GM12891 (cell line): Measurements from ENCODE around the gene LCMT1.
"Not testable (repeated sequence)": the region's sequence is repeated elsewhere in the genome, so short reads cannot be mapped to it uniquely, and the experiment has no call there.

Experiments used
- DNase-seq: peaks from one replicate; pipeline ENCODE4 v3.0.0; 2011; ENCODE audit warnings: low spot score; ENCODE audit not compliant: insufficient read length
- FAIRE-seq: peaks from 2 replicates; lab custom pipeline; 2011; peaks lifted over from hg19 to GRCh38; lab: Jason Lieb, UNC
- PAX5 ChIP-seq: IDR thresholded peaks from 2 replicates; pipeline ENCODE4 v1.6.1; 2011; ENCODE audit warnings: low read length, moderate library complexity, mild to moderate bottlenecking; ENCODE audit not compliant: insufficient read depth, severe bottlenecking
- POLR2A ChIP-seq: IDR thresholded peaks from 2 replicates; pipeline ENCODE4 v1.6.1; 2011; ENCODE audit warnings: low read depth, low read length, control low read depth
- POLR2AphosphoS5 ChIP-seq: IDR thresholded peaks from 2 replicates; pipeline ENCODE4 v1.6.1; 2011; ENCODE audit warnings: low read depth, low read length, control low read depth
- POU2F2 ChIP-seq: IDR thresholded peaks from 2 replicates; pipeline ENCODE4 v1.6.1; 2011; ENCODE audit warnings: low read depth, mild to moderate bottlenecking, control low read depth, low read length, moderate library complexity
- SPI1 ChIP-seq: IDR thresholded peaks from 2 replicates; pipeline ENCODE4 v1.6.1; 2011; ENCODE audit warnings: low read depth, low read length, control low read depth
- TAF1 ChIP-seq: IDR thresholded peaks from 2 replicates; pipeline ENCODE4 v1.6.1; 2011; ENCODE audit warnings: low read depth, low read length, control low read depth

LCMT1 gene

GRCh38 chr16:25110387-25110947 lies 1.1 kb upstream of the LCMT1 start:
- DNase-seq = no peak
- no peak for FAIRE-seq
- 0 out of 2 replicates have a peak, but pooled peaks have one; percentile 17 for TF ChIP-seq SPI1
- no peak for TF ChIP-seq PAX5
- TF ChIP-seq POU2F2 = no peak
- no peak for TF ChIP-seq POLR2A
- TF ChIP-seq TAF1 = no peak
- TF ChIP-seq POLR2AphosphoS5 = no peak

- FAIRE-seq = no peak
- TF ChIP-seq POLR2AphosphoS5 (no peak), POU2F2 (no peak), POLR2A (no peak), TAF1 (no peak), PAX5 (no peak)
- DNase-seq = no peak
Observed at GRCh38 chr16:25114121-25114520, 2.6 kb downstream of the LCMT1 start.

- TF ChIP-seq PAX5 = no peak
- TF ChIP-seq SPI1 = no peak
- no peak for TF ChIP-seq POLR2A
- TF ChIP-seq POU2F2 = no peak
- no peak for FAIRE-seq
- no peak for DNase-seq
Observed at GRCh38 chr16:25118851-25119578, 7.5 kb downstream of the LCMT1 start.

GRCh38 chr16:25121824-25122600 lies 10.5 kb downstream of the LCMT1 start:
- FAIRE-seq (no peak), DNase-seq (no peak)
- TF ChIP-seq TAF1 = no peak
- TF ChIP-seq POLR2A = no peak
- TF ChIP-seq POLR2AphosphoS5 = no peak
- TF ChIP-seq POU2F2 = no peak
- no peak for TF ChIP-seq PAX5
- no peak for TF ChIP-seq SPI1

- no peak for FAIRE-seq
- TF ChIP-seq SPI1 (0 out of 2 replicates have a peak, but pooled peaks have one; percentile 23), POLR2AphosphoS5 (no peak)
- no peak for DNase-seq
Observed at GRCh38 chr16:25124503-25124902, 13.0 kb downstream of the LCMT1 start.

DNA sequence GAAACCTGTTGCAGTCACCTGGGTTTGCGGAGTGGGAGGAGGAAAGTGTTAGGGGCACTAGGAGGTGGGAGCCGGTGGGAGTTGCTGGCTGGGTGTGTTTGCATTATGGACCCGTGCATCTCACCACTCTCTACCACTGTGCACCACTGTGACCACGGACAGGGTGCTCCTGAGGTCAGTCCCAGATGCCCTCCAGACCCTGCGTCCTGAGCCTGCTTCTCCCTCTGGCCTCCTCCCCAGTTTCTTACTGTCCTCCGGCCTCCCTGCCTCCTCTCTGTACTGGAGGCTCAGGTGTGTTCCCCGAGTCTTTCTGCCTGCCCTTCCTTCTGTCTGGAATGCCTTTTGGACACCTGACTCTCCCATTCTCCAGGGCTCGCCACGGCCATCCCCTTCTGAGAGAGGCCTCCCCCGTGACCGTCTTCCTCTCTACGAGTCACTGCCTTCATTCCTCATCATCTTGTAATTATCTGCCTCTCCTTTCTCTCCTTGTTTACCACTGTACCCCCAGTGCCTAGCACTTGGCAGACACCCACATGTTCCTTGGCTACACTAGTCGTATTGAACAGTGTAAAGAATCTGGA lies 14.6 kb downstream of the LCMT1 start:
- DNase-seq = not testable (repeated sequence)
- peak; percentile 81 for FAIRE-seq

- DNase-seq = no peak
- TF ChIP-seq POLR2AphosphoS5 = no peak
- TF ChIP-seq SPI1 = no peak
- no peak for TF ChIP-seq PAX5
- TF ChIP-seq POU2F2 = no peak
- TF ChIP-seq POLR2A = no peak
- TF ChIP-seq TAF1 = no peak
- peak; percentile 52 for FAIRE-seq
Observed at GRCh38 chr16:25126820-25127232, 15.3 kb downstream of the LCMT1 start.

- DNase-seq, FAIRE-seq: not testable (repeated sequence)
Observed at GRCh38 chr16:25132751-25133150, 21.2 kb downstream of the LCMT1 start.

- FAIRE-seq (no peak), DNase-seq (no peak)
Observed at GRCh38 chr16:25134166-25134700, 22.7 kb downstream of the LCMT1 start.

More at GRCh38 chr16:25134166-25134700, 22.7 kb downstream of the LCMT1 start:
- TF ChIP-seq TAF1 (no peak), POU2F2 (no peak), POLR2AphosphoS5 (no peak), POLR2A (no peak), PAX5 (no peak), SPI1 (no peak)
